HCT116 (cell line): Measurements from ENCODE around the gene CRTC1.

Experiments
- CBX3 ChIP-seq: IDR thresholded peaks from 2 replicates; pipeline ENCODE4 v1.6.1; 2012; ENCODE audit warnings: low read depth
- CTCF ChIP-seq, 3 experiments: fragments of 200-600 bp in 1 of 3; sonication (generic) in 1 of 3; IDR thresholded peaks in 2 of 3; conservative IDR thresholded peaks in 1 of 3; 2 replicates each; pipeline ENCODE4 v1.5.1; 2012 to 2017; ENCODE audit warnings: low read depth in 2 of 3, low read length in 2 of 3, antibody characterized with exemption in 1 of 3, borderline replicate concordance in 1 of 3, control low read depth in 1 of 3, mild to moderate bottlenecking in 1 of 3, mixed read lengths in 1 of 3, mixed run types in 1 of 3, moderate library complexity in 1 of 3; ENCODE audit not compliant: insufficient read depth in 1 of 3
- FOSL1 ChIP-seq: IDR thresholded peaks from 2 replicates; pipeline ENCODE4 v1.6.1; 2012; ENCODE audit warnings: low read depth
- MAX ChIP-seq: IDR thresholded peaks from 2 replicates; pipeline ENCODE4 v1.6.1; 2012
- POLR2A ChIP-seq: IDR thresholded peaks from 2 replicates; pipeline ENCODE4 v1.7.0; 2011; ENCODE audit warnings: borderline replicate concordance; ENCODE audit not compliant: insufficient read depth, insufficient read length; ENCODE audit errors: extremely low read depth
- POLR2AphosphoS5 ChIP-seq: IDR thresholded peaks from 2 replicates; pipeline ENCODE4 v1.6.1; 2011; ENCODE audit warnings: mild to moderate bottlenecking, low read depth, low read length, moderate library complexity
- RAD21 ChIP-seq: IDR thresholded peaks from 2 replicates; pipeline ENCODE4 v1.6.1; 2012; ENCODE audit warnings: low read depth, mild to moderate bottlenecking
- REST ChIP-seq: IDR thresholded peaks from 2 replicates; pipeline ENCODE4 v1.6.1; 2012; ENCODE audit warnings: low read depth
- SIN3A ChIP-seq: IDR thresholded peaks from 2 replicates; pipeline ENCODE4 v1.6.1; 2012; ENCODE audit warnings: low read depth
- SRF ChIP-seq: IDR thresholded peaks from 2 replicates; pipeline ENCODE4 v1.6.1; 2012; ENCODE audit warnings: low read depth
- TCF7L2 ChIP-seq: IDR thresholded peaks from 2 replicates; pipeline ENCODE4 v1.7.0; 2011; ENCODE audit warnings: borderline replicate concordance, inconsistent platforms; ENCODE audit not compliant: insufficient read depth, insufficient read length; ENCODE audit errors: extremely low read depth
- YY1 ChIP-seq: IDR thresholded peaks from 2 replicates; pipeline ENCODE4 v1.6.1; 2011; ENCODE audit warnings: low read length, low read depth, moderate library complexity, mild to moderate bottlenecking; ENCODE audit not compliant: insufficient replicate concordance; ENCODE audit errors: extremely low read depth
- ZFX ChIP-seq: fragments of 450-650 bp; IDR thresholded peaks from 2 replicates; pipeline ENCODE4 v1.6.1; 2017
- ZNF274 ChIP-seq: fragments of 200-500 bp; sonication (Bioruptor generic); IDR thresholded peaks from 2 replicates; pipeline ENCODE4 v1.6.1; 2014; ENCODE audit warnings: mild to moderate bottlenecking, low read depth, low read length, inconsistent platforms

GRCh38 chr19:18781885-18782527 is 98.5 kb downstream of the CRTC1 start:
- TF ChIP-seq POLR2A: no peak
- no peak for TF ChIP-seq FOSL1
- TF ChIP-seq CTCF (IDR thresholded peaks at IDR 0.05 in 2 of 3, conservative IDR thresholded peaks at IDR 0.05 in 1 of 3; ENCODE audit: borderline replicate concordance in 1 of 3, insufficient read depth in 1 of 3, low read depth in 2 of 3, low read length in 2 of 3): no peak
- no peak for TF ChIP-seq REST
- no peak for TF ChIP-seq RAD21
- no peak for TF ChIP-seq TCF7L2
- no peak for TF ChIP-seq POLR2AphosphoS5
- TF ChIP-seq MAX: no peak
- no peak for TF ChIP-seq SRF
- TF ChIP-seq YY1: no peak
- TF ChIP-seq ZFX: no peak
- TF ChIP-seq ZNF274: no peak
- no peak for TF ChIP-seq SIN3A
- TF ChIP-seq CBX3: no peak
